GM21619 (cell line): ENCODE measurements around the gene SNED1.
"Not testable (repeated sequence)": the region's sequence is repeated elsewhere in the genome, so short reads cannot be mapped to it uniquely, and the experiment has no call there.

Source experiments
- ATAC-seq: cut with Tn5 transposase; IDR thresholded peaks from one replicate; pipeline ENCODE4 v1.9.1; 2021; ENCODE audit not compliant: unreplicated experiment

Gene SNED1

GRCh38 chr2:241104611-241105010 lies 106.2 kb downstream of the SNED1 start:
- not testable (repeated sequence) for ATAC-seq

GRCh38 chr2:241105641-241106040 lies 107.2 kb downstream of the SNED1 start:
- ATAC-seq, result no peak

GRCh38 chr2:241107031-241107783 lies 108.8 kb downstream of the SNED1 start:
- no peak for ATAC-seq

GRCh38 chr2:241108271-241109209 lies 110.1 kb downstream of the SNED1 start:
- ATAC-seq, result no peak

- ATAC-seq, result no peak
Measured at GRCh38 chr2:241109210-241110088, 111.0 kb downstream of the SNED1 start.

GRCh38 chr2:241110089-241110606 lies 111.7 kb downstream of the SNED1 start:
- no peak for ATAC-seq

GRCh38 chr2:241110607-241111439 lies 112.4 kb downstream of the SNED1 start:
- peak; percentile 43 for ATAC-seq

GRCh38 chr2:241111440-241111805 lies 113.0 kb downstream of the SNED1 start:
- ATAC-seq, result peak; percentile 19

- ATAC-seq, result no peak
Measured at GRCh38 chr2:241112046-241112445, 113.6 kb downstream of the SNED1 start.

- no peak for ATAC-seq
Measured at GRCh38 chr2:241112592-241112991, 114.2 kb downstream of the SNED1 start.

GRCh38 chr2:241114836-241115235 lies 116.4 kb downstream of the SNED1 start:
- ATAC-seq, result no peak

GRCh38 chr2:241115361-241115760 lies 116.9 kb downstream of the SNED1 start:
- ATAC-seq, result no peak

GRCh38 chr2:241116606-241117560 lies 118.5 kb downstream of the SNED1 start:
- ATAC-seq, result no peak

GRCh38 chr2:241118737-241119505 lies 120.5 kb downstream of the SNED1 start:
- no peak for ATAC-seq

- no peak for ATAC-seq
Measured at GRCh38 chr2:241120440-241120839, 122.0 kb downstream of the SNED1 start.

- ATAC-seq, result no peak
Measured at GRCh38 chr2:241121008-241121407, 122.6 kb downstream of the SNED1 start.

GRCh38 chr2:241122376-241123002 lies 124.1 kb downstream of the SNED1 start:
- no peak for ATAC-seq
